ENCODE measurements around the gene ISG15. TPM values are rescaled to one million over a fixed set of nuclear protein-coding genes. Genes with fewer than 3 reads are reported as not detected.
A peak's percentile ranks its signal among the peaks of the same experiment; 100 is the strongest.

The ISG15 gene
- total and polyA plus RNA-seq, 2 of the 13 experiments (the other 11 are each of a cell fraction or from before 2014, with no cell fraction given), result 42.1 to 54.9 TPM

GRCh38 chr1:1058088-1058905 is 45.0 kb downstream of the ISG15 start (continued):
- no peak for TF ChIP-seq ZHX2 (IDR thresholded peaks at IDR 0.05; ENCODE audit: low read depth)
- no peak for TF ChIP-seq ZHX2 (CRISPR knock-in tag; IDR thresholded peaks at IDR 0.05; ENCODE audit: borderline replicate concordance)
- TF ChIP-seq, protein P1, sequence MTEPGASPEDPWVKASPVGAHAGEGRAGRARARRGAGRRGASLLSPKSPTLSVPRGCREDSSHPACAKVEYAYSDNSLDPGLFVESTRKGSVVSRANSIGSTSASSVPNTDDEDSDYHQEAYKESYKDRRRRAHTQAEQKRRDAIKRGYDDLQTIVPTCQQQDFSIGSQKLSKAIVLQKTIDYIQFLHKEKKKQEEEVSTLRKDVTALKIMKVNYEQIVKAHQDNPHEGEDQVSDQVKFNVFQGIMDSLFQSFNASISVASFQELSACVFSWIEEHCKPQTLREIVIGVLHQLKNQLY (CRISPR knock-in tag; IDR thresholded peaks at IDR 0.05), result peak; percentile 69
- TF ChIP-seq, protein P2, sequence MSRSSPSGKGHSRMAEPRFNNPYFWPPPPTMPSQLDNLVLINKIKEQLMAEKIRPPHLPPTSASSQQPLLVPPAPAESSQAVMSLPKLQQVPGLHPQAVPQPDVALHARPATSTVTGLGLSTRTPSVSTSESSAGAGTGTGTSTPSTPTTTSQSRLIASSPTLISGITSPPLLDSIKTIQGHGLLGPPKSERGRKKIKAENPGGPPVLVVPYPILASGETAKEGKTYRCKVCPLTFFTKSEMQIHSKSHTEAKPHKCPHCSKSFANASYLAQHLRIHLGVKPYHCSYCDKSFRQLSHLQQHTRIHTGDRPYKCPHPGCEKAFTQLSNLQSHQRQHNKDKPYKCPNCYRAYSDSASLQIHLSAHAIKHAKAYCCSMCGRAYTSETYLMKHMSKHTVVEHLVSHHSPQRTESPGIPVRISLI (CRISPR knock-in tag; IDR thresholded peaks at IDR 0.05; ENCODE audit: borderline replicate concordance), result peak; percentile 75; the same call in 1 of the 2 replicates
- no peak for TF ChIP-seq TCF7 (IDR thresholded peaks at IDR 0.05; ENCODE audit: low read depth)
- TF ChIP-seq THRA (CRISPR knock-in tag; IDR thresholded peaks at IDR 0.05; ENCODE audit: borderline replicate concordance), result no peak; the same call in 1 of the 2 replicates
- TF ChIP-seq, protein P3, sequence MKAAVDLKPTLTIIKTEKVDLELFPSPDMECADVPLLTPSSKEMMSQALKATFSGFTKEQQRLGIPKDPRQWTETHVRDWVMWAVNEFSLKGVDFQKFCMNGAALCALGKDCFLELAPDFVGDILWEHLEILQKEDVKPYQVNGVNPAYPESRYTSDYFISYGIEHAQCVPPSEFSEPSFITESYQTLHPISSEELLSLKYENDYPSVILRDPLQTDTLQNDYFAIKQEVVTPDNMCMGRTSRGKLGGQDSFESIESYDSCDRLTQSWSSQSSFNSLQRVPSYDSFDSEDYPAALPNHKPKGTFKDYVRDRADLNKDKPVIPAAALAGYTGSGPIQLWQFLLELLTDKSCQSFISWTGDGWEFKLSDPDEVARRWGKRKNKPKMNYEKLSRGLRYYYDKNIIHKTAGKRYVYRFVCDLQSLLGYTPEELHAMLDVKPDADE (CRISPR knock-in tag; IDR thresholded peaks at IDR 0.05), result no peak
- TF ChIP-seq, protein P4, sequence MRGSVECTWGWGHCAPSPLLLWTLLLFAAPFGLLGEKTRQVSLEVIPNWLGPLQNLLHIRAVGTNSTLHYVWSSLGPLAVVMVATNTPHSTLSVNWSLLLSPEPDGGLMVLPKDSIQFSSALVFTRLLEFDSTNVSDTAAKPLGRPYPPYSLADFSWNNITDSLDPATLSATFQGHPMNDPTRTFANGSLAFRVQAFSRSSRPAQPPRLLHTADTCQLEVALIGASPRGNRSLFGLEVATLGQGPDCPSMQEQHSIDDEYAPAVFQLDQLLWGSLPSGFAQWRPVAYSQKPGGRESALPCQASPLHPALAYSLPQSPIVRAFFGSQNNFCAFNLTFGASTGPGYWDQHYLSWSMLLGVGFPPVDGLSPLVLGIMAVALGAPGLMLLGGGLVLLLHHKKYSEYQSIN (CRISPR knock-in tag; IDR thresholded peaks at IDR 0.05; ENCODE audit: borderline replicate concordance), result no peak
- TF ChIP-seq ZNF792 (CRISPR knock-in tag; IDR thresholded peaks at IDR 0.05), result 0 out of 2 replicates have a peak, but pooled peaks have one; percentile 45
- peak; percentile 79 for TF ChIP-seq GATAD2A (CRISPR knock-in tag; IDR thresholded peaks at IDR 0.05)
- no peak; the same call in 1 of the 2 replicates for TF ChIP-seq ARHGAP35 (CRISPR knock-in tag; IDR thresholded peaks at IDR 0.05; ENCODE audit: borderline replicate concordance)
- TF ChIP-seq TERF1 (CRISPR knock-in tag; IDR thresholded peaks at IDR 0.05), result peak; percentile 64; the same call in 1 of the 2 replicates
- peak; percentile 56; the same call in 1 of the 2 replicates for TF ChIP-seq RXRA (CRISPR knock-in tag; IDR thresholded peaks at IDR 0.05)
- TF ChIP-seq ZNF20 (CRISPR knock-in tag; IDR thresholded peaks at IDR 0.05), result no peak
- no peak for TF ChIP-seq ATF7 (IDR thresholded peaks at IDR 0.05)
- no peak for TF ChIP-seq ATF7 (CRISPR knock-in tag; IDR thresholded peaks at IDR 0.05)

All from HepG2 (cell line).